ENCODE data around the gene AP1M1.

AP1M1 gene

DNA sequence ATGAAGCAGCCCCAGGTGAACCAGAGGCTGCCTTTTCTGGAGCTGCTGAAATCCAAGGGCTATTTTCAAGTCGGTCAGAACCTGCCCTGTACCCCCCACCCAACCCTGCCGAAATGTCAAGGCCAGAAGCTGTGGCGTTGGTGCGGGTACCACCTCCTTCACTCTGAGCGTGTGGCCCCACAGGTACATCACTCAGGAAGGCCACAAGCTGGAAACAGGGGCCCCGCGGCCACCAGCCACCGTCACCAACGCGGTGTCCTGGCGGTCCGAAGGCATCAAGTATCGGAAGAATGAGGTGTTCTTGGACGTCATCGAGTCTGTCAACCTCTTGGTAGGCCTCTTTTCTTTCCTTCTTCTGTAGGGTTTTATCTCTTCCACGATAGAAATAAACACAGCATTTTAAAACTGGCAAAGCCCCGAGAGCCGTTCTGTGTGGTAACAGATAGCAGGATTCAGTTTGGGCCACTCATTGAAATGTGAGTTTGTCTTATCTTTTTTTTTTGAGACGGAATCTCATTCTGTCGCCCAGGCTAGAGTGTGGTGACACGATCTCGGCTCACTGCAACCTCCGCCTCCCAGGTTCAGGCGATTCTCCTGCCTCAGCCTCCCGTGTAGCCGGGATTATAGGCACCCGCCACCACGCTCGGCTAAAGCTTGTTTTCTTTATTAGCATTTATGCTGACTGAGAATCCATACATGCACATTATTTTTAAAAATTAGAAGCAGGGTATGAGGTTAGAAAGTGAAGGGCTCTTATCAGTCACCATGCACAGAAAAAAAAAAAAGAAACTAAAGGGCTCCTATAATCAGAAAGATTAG, 11.3 kb downstream of the AP1M1 start:
- no peak for DNase-seq

DNA sequence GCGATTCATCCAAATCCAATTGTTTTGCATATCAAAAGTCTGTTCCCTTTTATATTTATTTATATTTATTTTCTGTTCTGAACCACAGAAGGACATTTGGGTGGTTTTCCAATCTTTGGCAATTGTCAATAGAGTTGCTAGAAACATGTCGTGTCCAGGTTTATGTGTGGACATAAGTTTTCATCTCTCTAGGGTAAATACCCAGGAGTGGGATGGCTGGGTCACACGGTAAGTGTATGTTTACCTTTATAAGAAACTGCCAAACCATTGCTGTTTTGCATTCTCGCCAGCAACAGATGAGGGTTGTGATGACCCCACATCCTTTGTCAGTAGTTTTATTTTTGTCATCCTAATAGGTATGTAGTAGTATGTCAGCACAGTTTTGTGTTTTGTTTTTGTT, 12.5 kb downstream of the AP1M1 start:
- no peak for DNase-seq

DNA sequence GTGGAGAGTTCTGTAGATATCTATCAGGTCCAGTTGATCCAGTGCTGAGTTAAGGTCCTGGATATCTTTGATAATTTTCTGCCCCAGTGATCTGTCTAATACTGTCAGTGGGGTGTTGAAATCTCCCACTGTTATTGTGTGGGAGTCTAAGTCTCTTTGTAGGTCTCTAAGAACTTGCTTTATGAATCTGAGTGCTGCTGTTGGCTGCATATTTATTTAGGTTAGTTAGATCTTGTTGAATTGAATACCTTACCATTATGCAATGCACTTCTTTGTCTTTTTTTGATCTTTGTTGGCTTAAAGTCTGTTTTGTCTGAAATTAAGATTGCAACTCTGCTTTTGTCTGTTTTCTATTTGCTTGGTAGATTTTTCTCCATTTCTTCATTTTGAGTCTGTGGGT, 15.4 kb downstream of the AP1M1 start:
- DNase-seq: no peak

DNA sequence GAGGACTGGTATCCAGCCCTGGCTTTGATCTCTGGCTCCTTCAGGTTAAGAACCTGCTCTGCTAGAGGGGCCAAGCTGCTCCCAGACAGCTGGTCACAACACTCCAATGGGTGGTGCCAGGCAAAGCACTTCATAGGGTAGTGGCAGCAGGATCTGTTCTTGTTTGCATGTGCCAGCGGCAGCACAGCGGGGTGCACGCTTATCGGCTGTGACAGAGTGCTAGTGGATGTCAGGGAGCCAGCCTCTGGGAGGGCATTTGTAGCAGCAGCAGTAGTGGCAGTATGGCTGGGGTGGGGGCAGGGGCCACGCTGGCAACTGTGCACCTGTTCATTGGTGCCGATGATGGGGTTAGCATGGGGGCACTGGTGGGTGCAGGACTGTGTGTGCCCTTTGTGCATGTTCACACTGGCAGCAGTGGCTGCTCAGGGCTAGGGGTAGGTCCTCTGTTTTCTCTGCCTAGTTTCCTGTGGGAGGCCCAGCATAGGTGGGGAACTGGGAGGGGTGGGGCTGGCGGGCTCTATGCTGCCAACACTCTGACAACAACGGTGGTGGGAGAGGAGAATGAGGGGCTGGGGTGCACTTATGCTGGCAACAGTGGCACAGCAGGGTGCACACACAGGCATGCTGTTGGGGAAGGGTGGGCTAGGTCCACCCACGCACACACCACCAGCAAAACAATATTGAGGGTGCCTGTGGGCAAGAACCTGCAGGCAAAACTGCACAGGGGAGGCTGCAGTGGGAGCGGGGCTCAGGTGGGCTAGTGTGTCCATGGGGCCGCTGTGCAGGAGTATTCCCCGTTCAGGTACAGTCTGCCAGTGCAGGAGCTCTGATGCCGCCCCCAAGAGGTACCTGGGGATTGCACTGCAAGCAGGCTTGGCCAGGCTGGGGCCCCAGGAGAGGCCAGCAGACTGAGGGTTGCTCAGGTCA, 19.3 kb downstream of the AP1M1 start:
- DNase-seq: no peak

DNA sequence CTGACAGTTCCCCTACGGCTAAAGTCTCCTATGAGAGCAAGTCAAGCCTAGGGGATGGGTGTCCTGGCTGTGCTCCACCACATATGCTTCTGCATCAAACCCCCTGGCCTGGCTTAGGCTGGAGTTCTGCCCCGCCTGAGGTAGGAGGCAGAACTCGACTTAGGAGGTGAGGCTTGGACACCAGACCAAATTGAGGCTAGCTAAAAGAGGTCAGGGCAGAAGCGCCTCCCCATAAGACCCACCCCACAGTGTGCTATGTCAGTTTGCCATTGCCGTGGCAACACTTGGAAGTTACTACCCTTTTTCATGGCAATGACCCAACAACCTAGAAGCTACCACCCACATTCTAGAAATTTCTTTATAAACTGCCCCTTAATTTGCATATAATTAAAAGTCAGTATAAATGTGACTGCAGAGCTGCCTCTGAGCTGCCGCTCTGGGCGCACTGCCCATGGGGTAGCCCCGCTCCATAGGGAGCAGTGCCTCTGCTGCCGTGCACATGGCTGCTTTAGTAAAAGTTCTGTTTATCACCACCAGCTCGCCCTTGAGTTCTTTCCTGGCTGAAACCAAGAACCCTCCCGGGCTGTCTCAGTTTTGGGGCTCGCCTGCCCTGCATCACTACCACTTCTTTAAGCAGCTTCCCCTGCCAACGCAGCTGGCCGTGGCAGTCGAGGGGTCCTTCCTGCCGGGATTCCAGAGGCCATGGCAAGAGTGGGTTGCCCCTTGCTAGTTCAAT, 20.2 kb downstream of the AP1M1 start:
- no peak for DNase-seq

DNA sequence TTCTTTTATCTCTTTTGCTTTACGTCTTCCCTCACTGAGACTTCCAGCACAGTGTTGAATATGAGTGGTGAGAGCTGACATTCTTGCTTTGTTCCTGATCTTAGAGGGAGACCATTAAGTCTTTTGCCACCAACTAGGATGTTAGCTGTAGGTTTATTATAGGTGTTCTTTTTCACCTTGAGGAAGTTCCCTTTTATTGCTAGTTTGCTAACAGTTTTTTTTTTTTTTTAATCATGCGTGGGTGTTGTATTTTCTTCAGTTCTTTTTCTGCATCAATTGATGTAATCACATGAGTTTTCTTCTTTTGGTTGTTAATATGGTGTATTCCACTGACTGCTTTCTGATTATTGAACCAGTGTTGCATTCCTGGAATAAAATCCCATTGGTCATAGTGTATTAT, 21.1 kb downstream of the AP1M1 start:
- DNase-seq: no peak

DNA sequence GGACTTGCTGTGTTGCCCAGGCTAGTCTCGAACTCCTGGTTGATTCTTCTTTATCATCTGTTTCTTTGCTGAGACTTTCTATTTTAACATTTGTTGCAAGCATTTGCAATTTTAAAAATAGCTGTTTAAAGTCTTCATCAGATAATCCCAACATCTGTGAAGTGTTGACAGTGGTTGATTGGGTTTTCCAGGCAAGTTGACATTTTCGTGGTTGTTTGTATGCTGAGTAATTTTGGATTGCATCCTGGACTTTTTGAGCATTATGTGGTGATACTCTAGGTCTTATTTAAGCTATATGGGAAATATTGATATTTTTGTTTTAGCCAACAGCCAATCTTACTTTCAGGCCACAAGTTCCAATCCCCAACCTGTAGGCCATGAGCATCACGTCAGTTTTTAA, 25.1 kb downstream of the AP1M1 start:
- DNase-seq: no peak

DNA sequence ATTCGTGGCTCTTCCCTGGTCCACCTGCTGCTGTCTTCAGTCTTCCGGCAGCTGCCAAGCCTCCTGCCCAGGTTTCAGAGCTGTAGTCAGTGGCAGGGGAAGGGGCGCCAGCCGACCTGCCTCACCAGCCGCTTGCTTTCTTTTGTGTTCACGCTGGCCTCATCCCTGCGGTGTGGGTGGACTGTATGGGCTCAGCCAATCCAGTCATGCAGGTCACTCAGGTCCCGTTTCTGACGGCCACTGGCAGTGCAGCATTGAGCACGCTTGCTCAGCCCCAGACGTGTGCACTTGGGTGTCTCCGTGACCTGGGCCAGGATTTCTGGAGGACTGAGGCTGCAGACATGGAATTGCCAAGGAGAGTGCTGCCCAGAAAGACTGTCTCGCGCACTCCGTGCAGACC, 26.0 kb downstream of the AP1M1 start:
- no peak for DNase-seq

DNA sequence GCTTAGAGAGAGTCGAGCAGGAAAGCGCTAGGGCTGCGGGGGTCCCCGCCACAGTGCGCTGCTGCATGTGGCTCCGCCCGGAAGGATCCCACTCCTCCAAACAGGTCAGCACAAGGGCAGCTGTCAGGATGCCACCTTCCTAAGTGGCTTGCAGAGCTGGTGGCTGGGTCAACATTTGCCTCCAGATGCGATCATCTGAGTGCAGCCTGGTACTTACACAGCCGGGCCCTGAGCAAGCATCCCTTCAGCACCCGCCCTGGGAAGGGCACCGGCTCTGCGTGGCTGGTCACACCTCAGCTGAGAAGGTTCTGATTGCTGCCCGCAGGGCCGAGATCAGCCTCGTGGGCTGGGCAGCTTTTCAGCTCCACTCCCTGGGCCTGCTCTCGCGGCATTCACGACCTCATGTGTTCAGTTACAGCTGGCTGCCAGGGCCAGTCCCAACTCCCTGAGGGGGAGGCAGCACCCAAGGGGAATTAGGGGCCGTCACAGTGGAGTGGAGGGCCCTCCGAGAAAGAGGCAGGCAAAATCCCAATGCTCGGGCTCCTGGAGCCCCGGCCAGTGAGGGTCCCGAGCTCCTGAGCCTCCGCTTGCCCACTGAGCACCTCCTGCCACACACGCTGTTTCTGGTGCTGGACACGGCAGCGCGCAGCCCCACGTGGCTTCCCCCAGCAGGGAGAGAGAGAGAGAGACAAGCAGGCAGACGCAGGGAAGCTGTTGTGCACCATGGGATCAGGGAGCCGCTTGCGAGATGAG, 26.8 kb downstream of the AP1M1 start:
- DNase-seq: no peak

DNA sequence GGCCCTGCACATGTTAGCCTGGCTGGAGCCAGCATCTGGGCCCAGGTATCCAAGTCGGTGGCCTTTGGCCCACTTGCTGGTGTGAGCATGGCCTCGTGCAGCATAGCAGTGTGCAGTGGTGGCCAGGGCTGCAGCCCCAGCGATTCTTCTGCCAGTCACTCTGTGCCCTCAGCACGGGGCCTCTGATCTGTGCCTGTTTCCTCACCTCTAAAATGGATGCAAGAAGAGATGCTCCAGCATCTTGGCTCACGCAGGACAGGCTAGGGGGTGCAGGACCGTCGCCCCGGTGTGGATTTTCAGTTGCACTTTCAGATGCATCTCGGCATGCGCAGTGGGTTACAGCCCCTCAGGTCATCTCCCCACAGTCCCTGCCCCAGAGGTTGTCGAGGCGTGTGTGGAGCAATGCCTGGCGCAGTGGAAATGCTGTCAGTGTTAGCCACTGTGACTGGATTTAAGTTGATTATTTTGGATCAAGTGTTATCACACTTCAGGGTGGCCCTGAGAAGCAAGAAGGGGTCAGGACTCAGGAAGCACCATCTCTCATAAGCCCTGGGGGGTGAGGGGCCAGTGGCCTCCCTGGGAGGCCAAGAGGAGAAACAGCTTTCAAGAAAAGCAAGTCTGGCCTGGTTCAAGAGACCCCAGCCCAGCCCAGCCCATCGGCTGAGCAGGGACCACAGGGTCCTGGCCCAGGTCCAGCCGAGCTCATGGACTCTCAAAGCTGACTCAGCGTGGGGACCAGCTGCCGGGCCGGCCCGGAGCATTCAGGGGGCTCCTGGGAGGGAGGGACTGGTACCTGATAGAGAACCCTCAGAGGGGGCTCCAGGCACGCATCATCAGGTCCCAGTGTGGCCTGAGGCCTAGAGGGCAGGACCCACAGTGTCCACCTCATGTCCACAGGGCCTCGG, 27.8 kb downstream of the AP1M1 start:
- DNase-seq: no peak

DNA sequence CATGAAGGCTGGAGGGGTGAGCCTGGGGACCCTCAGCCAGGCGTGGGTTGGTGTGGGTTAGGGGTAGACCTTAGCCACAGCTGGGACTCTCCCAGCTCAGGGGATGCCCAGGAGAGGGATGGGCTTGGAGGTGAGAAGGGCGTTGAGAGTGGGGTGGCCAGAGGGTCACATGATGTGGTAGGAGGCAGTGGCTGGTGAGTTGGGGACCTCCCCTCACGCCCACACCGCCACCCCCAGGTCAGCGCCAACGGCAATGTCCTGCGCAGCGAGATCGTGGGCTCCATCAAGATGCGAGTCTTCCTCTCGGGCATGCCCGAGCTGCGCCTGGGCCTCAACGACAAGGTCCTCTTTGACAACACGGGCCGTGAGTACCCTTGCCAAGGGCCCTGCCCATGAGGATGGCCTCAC, 28.5 kb downstream of the AP1M1 start:
- no peak for DNase-seq

DNA sequence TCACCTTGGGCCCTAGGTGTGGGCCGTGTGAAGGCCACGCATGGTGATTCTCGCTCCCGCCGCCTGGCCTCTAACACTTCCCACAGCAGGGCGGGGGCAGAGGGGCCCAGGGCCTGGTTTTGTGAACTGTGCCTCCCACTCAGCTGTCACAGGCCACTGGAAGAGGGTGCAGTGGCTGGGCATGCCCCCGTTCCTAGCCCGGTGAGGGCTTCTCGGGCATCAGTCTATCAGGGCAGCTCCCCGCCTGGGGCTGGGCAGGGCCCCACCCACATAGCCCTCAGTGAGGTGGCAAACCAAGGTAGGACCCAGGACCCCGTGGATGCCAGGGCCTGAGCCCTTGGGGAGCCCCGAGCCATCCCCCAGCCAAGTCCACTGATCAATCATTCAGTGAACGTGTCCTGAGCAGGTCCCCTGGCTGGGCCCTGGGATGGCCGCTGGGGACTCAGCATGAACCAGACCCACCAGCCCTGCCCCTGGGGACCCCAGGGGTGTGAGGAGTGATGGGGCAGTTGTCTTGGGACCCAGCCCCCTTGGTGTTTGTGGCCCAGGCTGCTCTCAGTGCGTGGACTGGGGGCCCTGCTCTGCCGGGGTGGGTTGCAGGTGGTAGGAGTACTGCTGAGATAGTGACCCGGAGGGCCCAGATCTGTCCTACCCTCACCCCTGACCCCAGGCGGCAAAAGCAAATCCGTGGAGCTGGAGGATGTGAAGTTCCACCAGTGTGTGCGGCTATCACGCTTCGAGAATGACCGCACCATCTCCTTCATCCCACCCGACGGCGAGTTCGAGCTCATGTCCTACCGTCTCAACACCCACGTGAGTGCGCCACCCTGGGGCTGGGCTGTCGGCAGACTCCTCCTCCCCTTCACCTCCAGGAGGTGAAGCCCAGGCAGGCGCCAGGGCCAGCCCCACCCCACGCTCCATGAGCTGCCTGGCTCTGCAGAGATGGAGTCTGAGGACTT, 29.4 kb downstream of the AP1M1 start:
- DNase-seq: no peak

DNA sequence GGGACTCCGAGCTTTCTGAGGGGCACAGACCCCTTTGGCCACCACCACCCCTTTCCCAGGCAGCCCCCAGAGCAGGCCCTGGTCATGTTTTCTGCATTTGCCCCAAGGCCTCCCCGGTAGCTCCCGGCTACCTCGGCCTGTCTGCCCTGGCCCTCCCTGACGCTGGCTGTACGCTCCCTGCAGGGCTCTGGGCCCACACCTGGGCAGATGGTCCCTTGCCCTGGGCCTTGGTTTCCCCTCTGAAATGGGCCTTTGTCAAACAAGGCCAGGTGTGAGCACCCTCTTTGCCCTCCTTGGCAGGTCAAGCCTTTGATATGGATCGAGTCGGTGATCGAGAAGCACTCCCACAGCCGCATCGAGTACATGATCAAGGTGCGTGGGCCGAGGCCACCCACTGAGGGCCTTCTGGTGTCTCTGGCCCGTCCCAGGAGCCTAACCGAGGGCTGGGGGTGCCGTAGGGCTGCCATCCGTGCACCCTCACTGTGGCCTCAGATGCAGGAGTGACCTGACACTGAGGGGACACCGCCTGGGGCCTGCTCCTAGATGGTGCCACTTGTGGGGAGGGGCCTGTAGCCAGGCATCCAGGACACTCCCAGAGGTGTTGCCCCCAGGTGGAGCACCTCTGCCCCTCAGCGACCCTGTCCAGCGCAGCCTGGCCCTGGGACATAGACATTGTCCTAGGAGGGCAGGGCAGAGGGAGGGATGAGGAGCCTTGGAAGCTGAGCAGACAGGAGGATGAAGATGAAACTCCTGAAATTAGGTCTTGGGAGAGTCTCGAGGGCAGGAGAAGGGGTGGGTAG, 30.3 kb downstream of the AP1M1 start:
- DNase-seq: no peak

DNA sequence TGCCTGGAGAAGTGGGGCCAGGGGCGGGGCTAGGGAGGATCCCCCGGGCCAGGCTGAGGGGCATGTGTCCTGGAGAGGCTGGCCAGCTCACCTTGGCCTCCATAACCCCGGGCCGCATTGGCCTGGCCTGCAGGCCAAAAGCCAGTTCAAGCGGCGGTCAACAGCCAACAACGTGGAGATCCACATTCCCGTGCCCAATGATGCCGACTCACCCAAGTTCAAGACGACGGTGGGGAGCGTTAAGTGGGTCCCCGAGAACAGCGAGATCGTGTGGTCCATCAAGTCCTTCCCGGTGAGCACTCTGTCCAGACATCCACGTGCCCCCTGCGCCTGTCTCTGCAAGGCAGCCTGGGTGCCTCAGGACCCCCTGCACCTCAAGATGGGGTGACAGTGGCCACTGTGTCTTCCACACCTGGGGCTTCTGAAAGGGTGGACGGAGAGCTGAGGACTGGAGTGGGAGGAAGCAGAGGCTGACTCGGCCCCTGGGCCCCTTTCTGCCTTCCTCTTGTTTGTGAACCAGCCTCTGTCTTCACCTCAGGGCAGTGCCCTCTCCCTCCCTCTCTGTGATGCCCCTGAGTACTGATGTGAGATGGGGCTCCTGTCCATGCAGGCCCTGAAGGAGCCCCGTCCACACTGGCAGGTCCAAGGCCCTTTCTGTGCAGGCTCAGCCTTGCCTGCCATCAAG, 31.1 kb downstream of the AP1M1 start:
- no peak for DNase-seq

DNA sequence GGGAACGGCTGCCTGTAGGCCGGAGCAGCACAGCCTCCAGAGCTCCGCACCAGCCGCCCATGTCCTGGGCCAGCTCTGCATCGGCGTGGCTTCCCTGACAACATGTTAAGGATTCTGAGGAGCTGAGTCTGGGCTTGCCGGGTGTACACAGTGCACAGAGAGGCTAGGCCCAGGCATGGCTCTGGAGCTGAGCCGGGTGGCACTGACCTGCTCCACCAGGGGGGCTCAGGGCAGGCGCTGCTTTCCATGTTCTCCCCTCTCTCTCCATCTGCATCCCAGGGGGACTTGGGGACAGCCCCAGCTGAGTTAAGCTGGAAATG, 31.6 kb downstream of the AP1M1 start:
- DNase-seq: no peak

DNA sequence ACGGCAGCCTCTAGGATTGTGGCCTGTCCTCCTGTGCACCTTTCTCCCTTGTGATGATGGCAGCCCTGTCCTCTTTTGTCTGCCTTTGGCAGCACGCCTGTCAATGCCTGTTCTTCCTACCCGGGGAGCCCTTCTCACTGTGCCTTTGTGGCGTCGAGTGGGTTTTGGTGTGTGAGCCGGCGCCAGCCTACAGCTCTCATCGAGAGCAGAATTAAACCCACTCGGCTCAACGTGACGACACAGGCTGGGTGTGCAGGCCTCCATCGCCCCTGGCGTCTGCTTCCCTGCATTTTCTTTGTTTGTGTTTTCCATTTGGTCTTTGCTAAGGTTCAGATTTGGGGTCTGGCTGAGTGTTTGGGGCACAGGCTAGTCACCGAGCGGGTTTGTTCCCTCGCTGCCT, 34.4 kb downstream of the AP1M1 start:
- no peak for DNase-seq

DNA sequence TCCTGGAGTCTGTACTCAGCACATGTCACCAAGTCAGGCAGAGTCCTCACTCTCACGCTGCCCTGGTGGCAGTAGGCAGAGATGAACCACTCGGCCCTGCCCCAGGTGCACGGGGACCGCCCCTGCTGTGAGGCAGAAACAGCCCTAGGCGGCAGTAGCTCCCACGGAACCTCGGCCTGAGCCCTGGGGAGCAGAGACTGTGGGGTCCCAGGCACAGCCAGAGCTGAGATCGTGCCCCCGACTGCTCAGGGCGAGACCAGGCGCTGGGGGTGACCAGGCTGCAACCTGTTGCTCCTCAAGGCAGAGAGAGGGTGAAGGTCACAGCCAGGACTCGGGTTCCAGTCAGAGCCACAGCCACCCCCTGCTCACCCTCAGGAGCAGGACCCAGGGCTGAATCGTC, 34.9 kb downstream of the AP1M1 start:
- DNase-seq: no peak

DNA sequence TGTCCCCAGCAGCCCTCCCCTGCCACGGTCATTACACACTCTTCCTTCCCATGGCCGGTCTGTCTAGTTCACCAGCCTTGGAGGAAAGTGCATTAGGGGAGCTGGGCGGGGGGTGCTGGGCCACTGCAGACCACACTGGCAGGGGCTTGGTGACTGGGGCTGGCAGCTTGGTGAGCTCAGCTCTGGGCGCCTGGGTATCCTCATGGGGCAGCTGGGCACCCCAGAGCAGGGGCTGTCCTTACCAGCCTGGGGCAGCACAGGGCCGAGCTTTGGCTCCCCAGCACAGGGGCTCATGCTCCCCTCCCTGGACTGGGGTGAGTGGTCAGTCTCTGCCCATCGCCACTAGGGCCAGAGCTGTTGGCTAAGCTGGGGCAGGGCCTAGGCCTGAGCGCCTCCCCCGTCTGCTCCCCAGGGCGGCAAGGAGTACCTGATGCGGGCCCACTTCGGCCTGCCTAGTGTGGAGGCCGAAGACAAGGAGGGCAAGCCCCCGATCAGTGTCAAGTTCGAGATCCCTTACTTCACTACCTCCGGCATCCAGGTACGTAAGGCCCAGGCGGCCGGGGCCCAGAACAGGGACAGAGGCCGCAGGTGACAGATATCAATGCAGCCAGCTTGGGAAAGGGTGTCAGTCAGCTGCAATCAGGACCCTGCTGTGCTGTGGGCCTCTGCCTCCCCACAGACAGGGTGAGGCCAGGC, 35.5 kb downstream of the AP1M1 start:
- no peak for DNase-seq

Measured in right hindlimb (tissue), 1 donor.